HG03442 (cell line): ENCODE data around the gene TEX2.
"Not testable (repeated sequence)": the region's sequence is repeated elsewhere in the genome, so short reads cannot be mapped to it uniquely, and the experiment has no call there.

ENCODE experiments used
- ATAC-seq: cut with Tn5 transposase; IDR thresholded peaks from one replicate; pipeline ENCODE4 v1.9.1; 2021; ENCODE audit warnings: mild to moderate bottlenecking, moderate library complexity; ENCODE audit not compliant: unreplicated experiment

Gene TEX2

GRCh38 chr17:64240741-64241347 lies 22.2 kb downstream of the TEX2 start:
- ATAC-seq: no peak

GRCh38 chr17:64240261-64240740 lies 22.8 kb downstream of the TEX2 start:
- no peak for ATAC-seq

- not testable (repeated sequence) for ATAC-seq
Measured at GRCh38 chr17:64238449-64238848, 24.6 kb downstream of the TEX2 start.

DNA sequence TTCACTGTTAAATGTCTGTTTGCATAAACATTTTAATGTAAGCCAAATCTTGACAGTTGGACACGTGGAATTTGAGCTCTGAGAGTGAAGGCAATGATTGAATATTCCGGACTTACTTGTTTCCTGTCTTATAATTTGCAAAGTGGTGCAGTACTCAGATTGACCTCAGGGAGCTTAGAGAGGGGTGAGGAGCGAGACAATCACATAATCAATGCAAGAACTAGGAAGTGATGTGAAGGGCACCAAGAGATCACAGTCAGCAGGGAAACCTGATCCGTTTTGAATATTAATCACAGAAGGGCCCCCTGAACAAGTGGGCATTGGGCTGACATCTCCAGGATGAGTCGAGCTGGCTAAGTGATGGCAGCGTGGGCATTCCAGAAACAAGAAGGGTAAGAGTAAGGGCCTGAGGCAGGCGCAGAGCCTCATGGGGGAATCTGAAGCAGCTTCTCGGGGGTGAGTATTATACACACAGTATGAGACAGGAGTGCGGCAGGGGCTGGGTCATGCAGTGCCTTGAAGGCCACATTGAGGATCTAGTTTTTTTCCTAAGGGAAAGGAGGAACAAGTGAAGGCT lies 26.1 kb downstream of the TEX2 start:
- no peak for ATAC-seq

GRCh38 chr17:64234961-64235360 lies 28.1 kb downstream of the TEX2 start:
- no peak for ATAC-seq

DNA sequence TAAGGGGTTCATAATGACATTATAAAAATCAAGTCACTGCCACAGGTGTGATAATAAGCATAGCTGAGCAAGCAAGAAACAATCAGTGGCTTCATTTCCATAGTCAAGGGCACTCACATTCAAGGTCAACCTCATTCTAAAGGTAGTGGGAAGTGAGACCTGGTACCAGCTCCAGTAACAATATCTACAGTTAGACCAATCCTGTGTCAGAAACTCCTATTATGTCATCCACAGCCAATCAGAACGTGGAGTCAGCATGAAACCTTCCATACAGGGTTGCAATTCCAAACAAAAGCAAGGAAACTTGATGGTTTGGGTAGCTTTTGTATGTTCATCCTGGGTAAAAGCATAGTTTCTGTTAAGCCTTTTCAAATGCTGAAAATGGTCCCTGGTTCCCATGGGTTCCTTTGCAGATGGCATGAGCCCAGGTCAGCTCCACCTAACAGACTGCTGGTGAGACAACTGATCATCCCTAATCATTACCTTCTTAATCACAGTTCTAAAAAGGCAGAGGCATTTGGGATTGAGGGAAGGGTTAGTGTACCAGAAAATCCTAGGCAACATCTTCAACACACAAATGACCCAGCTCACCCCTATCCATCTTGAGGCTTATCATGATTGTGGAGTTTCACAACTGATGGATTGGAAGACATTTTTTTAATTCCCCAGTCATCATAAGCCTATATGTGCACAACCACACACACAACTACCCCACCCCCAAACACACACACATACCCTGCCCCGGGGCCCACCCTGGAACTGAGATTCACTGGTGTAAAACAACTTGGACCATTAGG lies 30.4 kb downstream of the TEX2 start:
- ATAC-seq: no peak

GRCh38 chr17:64231567-64232141 lies 31.4 kb downstream of the TEX2 start:
- no peak for ATAC-seq

- no peak for ATAC-seq
Measured at GRCh38 chr17:64230791-64231408, 32.2 kb downstream of the TEX2 start.

DNA sequence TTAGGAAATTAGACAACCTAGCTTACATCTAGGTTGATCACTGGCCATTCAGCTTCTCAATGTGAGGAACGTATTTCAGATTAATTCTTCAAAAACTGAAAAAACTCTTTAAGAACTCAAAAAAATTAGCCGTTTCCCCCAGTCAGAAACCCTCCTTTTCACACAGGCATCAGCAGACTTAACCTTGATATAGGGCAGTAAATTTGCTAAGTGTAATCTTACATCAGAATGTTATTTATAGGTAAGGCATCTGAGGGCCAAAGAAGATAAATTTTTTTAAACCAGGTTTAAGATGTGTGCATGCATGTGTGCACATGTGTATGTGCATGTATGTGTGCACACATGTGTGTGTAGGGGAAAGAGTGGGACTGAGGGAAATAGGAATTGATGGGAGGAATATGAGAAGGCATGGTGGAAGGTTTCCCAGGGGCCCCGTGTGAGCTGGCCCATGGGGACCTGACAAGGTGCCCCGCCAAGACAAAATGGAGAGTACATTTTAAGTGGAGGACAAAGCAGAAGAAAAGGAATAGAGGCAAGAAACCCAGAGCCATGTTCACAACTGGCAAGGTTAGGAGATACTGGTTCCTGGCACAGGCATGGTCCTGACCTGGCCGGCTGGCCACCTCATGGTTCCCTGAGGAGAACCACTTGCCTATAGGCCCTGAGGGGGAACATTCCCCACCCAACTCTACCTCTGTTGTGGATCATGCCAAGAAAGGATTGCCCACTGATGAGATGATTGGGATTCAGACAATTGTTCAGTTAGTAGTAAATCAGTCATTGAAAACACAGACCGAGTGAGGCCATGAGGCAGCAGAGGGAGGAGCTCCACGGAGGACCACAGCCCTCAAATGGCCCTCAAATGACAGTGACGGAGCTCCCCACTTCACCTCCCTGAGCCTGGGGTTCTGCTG lies 33.0 kb downstream of the TEX2 start:
- ATAC-seq: no peak

DNA sequence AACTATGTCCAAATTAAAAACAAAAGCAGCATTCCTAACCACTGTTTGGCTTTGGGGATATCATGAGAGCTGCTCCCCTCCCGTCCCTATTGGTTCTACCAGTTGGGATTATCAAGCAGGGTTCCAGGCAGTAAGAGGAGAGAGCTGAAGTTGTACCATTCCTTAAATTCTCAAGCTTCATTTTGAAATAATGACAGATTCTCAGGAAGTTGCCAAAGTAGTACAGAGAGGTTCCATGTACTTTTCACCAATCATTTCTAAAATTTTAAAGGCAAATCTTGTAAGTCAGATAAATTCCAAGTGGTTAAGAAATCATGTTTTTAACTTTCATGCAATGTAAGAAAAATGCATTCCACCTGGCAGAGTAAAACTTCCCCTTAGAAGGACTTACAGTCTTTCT lies 36.9 kb downstream of the TEX2 start:
- ATAC-seq: no peak

DNA sequence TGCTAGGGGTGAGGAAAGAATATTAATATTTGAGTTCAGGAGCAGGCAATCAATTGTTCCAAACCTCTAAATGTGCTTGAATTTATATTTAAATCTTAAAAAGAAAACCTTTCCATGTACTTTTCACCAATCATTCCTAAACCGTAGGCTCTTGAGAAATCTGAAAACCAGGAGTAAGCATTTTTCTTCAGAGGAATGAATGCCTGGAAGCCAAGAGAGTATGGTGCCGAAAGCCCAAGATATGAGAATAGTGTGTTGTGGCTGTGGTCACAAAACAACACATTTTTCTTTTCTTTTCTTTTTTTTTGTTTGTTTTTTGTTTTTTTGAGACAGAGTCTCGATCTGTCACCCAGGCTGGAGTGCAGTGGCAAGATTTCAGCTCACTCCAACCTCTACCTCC lies 37.6 kb downstream of the TEX2 start:
- no peak for ATAC-seq

- no peak for ATAC-seq
Measured at GRCh38 chr17:64223931-64224629, 39.0 kb downstream of the TEX2 start.

GRCh38 chr17:64223283-64223682 lies 39.8 kb downstream of the TEX2 start:
- ATAC-seq: no peak

DNA sequence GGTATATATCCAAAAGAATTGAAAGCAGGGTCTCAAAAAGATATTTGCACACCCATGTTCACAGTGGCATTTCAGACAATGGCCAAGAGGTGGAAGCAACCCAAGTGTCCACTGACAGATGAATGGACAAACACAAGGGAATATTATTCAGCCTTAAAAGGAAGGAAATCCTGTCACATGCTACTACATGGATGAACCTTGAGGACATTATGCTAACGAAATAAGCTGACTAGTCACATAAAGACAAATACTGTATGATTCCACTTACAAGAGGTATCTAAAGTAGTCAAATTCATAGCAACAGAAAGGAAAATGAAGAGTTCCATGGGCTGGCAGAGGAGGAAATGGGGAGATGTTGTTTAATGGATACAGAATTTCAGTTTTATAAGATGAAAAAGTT lies 41.4 kb downstream of the TEX2 start:
- ATAC-seq: no peak

DNA sequence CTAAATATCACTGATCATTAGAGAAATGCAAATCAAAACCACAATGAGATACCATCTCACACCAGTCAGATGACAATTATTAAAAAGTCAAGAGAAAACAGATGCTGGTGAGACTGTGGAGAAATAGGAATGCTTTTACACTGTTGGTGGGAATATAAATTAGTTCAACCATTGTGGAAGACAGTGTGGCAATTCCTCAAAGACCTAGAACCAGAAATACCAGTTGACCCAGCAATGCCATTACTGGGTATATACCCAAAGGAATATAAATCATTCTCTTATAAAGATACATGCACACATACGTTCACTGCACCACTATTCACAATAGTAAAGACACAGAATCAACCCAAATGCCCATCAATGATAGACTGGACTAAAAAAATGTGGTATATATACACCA lies 42.5 kb downstream of the TEX2 start:
- ATAC-seq: not testable (repeated sequence)

DNA sequence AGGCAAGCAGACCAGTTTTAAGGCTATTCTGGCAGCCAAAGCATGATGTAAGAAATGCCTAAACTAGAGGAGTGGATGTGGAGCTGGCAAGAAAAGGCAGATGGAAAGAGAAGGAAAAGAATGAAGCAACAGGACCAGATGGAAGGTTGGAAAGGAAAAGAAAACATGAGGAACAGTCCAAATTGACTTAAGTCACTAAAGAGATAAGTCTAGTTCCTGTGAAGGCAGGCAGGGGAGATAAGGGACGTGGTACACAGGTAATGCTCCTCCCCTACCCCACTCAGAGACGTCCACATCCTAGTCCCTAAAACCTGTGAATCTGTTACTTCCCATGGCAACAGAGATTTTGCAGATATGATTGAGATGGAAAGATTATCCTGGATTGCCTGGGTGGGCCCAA lies 43.5 kb downstream of the TEX2 start:
- ATAC-seq: no peak

- ATAC-seq: peak; percentile 87
Measured at GRCh38 chr17:64218066-64218465, 45.0 kb downstream of the TEX2 start.

GRCh38 chr17:64217249-64217691 lies 45.8 kb downstream of the TEX2 start:
- no peak for ATAC-seq
